GM10266 (cell line): ENCODE data around the gene MRGPRG.

Source experiments
- DNase-seq: peaks from one replicate; pipeline ENCODE4 v3.0.0; 2012; ENCODE audit errors: extremely low spot score
- TF ChIP-seq, protein P1 (sequence below): IDR thresholded peaks from 2 replicates; pipeline ENCODE4 v1.5.1; 2012; ENCODE audit warnings: mild to moderate bottlenecking, low read depth; ENCODE audit not compliant: control insufficient read depth, insufficient read depth; ENCODE audit errors: missing control alignments

MRGPRG gene

DNA sequence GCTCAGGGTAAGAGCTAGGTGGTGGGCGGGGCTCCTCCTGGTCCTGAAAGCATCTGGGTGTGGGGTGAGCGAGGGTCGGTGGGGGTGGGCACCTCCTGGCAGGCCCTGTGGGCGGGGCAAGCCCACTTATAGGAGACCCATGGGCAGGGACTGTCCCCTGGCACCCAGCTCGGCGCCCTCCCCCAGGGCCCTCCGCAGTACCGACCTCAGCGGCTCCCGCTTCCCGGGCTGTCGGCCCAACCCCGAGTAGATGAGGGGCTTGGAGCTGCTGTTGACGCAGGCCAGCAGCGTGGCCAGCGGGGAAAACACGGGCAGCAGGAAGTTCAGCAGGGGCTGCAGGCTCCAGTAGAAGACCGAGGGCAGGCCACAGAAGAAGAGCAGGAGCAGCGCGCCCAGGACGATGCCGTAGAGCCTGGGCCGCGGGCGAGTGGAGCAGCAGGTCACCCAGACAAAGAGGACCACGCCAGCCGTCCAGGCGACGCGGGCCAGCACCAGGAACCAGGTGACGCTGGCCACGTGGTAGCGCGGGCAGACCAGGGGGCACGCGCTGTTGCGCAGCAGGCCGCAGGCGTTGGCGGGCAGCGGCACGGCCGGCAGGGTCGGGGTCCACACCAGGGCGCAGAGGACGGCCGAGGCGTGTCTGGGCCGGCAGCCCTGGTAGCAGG is 663 bp downstream of the MRGPRG start:
- TF ChIP-seq, protein P1, sequence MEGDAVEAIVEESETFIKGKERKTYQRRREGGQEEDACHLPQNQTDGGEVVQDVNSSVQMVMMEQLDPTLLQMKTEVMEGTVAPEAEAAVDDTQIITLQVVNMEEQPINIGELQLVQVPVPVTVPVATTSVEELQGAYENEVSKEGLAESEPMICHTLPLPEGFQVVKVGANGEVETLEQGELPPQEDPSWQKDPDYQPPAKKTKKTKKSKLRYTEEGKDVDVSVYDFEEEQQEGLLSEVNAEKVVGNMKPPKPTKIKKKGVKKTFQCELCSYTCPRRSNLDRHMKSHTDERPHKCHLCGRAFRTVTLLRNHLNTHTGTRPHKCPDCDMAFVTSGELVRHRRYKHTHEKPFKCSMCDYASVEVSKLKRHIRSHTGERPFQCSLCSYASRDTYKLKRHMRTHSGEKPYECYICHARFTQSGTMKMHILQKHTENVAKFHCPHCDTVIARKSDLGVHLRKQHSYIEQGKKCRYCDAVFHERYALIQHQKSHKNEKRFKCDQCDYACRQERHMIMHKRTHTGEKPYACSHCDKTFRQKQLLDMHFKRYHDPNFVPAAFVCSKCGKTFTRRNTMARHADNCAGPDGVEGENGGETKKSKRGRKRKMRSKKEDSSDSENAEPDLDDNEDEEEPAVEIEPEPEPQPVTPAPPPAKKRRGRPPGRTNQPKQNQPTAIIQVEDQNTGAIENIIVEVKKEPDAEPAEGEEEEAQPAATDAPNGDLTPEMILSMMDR = no peak
- no peak for DNase-seq

DNA sequence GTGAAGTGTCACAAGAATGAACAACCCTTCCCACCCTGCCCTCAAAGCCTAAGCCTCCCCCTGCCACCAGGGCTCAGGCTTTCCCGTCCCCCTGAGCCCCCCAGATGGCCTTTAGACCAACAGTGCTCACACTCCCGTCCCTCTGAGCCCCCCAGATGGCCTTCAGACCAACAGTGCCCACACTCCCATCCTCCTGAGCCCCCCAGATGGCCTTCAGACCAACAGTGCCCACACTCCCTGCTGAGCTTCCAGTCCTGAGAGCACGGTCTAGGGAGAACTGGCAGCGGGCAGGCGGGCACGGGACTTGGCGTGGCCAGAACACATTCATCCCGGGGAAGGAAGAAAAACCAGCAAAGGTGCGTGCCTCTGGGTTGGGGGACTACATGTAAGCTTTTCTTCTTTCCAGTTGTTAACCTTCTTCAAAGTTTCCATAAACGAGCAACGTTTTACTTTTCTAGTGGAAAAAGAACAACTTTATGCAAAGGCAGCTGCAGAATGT is 2.5 kb downstream of the MRGPRG start:
- no peak for DNase-seq
- TF ChIP-seq, protein P1 = no peak

DNA sequence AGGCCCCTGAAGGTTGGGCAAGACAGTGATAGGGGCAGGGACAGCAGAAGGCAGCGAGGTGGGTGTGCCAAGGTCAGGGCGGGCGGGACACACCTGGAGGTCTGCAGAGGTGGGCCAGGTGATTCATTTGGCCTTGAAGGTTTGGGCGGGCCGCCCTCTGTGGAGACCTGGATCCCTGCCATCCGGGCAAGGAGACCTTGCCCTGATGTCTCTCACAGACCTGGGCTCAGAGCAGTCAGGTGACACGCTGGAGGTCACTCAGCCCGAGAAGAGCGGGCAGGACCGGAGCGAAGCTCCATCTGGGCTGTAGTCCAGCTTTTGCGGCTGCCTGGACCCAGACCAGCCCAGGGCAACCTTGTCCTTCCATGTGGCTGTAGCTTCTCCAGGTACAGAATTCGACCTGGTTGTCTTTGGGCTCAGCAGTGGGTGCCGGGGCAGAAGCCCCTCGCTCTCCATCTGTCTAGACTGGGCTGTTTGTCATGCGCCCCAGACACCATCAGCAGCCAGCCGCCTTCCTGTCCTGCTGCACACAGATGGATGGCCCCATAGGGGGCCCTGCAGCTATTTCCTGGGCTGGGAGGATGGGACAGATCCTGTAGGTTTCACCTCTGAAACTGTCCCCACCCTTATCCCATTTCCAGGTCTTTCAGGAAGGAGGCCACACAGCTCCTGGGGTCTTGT is 3.1 kb downstream of the MRGPRG start:
- TF ChIP-seq, protein P1 = no peak
- no peak for DNase-seq

DNA sequence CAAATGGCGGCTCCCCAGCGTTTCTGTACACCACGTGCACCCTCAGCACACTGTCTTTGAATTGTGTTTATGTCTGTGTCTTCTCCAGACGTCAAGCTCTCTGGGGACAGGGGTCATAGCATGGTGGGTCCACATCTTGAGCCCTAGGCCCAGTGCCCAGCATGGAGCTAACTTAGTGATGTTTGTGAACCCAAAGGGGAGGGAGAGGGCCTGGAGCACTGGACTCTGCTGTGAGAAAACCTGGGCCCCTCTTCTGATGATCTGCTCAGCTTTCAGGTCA is 4.3 kb downstream of the MRGPRG start:
- no peak for DNase-seq
- TF ChIP-seq, protein P1 = no peak

DNA sequence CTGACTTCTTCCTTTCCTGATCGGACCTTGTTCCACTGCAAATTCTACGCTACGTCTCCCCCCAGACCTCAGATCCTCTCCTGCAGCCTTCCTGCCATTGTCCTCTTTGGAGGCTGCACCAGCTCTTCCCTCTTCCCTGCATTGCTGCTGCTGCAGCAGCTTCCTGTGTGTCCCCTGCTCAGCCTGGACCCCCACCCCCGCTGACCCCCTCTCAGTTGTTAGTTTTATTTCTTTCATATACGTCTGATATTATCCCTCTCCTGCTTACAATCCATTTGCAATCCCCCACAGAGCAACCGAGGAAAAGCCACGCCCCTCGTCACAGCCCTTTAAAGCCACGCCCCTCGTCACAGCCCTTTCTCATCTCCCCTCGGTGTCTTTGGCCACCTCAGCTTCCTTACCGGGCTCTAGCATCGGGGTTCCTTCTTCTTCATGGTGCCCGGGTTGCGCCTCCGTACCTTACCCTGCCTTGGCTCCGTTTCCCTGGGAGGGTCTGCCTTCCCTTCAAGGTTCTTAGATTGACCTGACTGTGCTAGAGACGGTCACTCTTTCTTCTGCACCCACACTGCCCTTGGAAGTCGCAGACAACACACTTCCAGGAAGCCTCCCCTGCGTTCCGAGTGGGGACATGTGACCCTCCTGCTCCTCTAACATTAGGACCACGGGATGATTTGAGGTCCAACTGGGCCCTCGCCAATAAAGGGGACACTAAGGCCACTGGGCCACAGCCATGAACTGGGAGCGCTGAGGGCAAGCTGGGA is 4.8 kb downstream of the MRGPRG start:
- TF ChIP-seq, protein P1 = no peak

DNA sequence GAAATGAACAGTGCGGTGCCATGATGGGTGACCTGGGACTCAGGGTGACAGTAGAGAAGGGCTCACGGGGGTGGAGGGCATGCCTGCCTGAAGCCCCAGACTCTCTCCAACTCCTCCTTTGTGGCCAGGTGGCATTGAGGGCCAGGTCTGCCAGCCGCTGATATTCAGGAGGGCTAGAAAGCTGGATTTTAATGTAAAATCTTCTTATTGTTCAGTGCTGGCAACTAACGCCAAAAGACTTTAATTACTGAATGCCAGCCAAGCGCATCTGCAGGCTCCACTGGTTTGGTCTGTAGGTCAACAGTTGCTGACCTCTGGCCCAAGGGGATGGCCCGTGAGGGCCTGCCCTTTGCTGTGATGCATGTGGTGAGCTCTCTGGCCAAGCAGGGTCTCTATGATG is 10.3 kb downstream of the MRGPRG start:
- DNase-seq = no peak

More for the DNA sequence above, 4.8 kb downstream of the MRGPRG start:
- DNase-seq = no peak

More for the DNA sequence above, 10.3 kb downstream of the MRGPRG start:
- TF ChIP-seq, protein P1 = no peak
